HL-60 (cell line): Measurements from ENCODE around the gene TPST1.

Source experiments
- DNase-seq, 2 experiments: peaks; one replicate each; pipeline ENCODE4 v3.0.0-alpha.2; 2010 to 2020; ENCODE audit warnings: low read depth in 1 of 2, low spot score in 1 of 2
- H3K27ac ChIP-seq: fragments of 250-450 bp; sonication (Bioruptor Pico); replicated peaks from 2 replicates; pipeline ENCODE4 v1.5.1; 2020; ENCODE audit warnings: mild to moderate bottlenecking, moderate library complexity
- H3K27me3 ChIP-seq: fragments of 250-450 bp; sonication (Bioruptor Pico); 2 replicates; pipeline ENCODE4 v1.5.1; 2021; ENCODE audit warnings: mild to moderate bottlenecking, moderate library complexity; ENCODE audit not compliant: insufficient read depth, poor library complexity, severe bottlenecking
- H3K4me3 ChIP-seq: replicated peaks from 2 replicates; pipeline ENCODE4 v1.5.1; 2011; ENCODE audit warnings: mild to moderate bottlenecking, control low read depth, low read length; ENCODE audit not compliant: insufficient read depth
- GABPA ChIP-seq: IDR thresholded peaks from 2 replicates; pipeline ENCODE4 v1.6.1; 2012; ENCODE audit warnings: low read depth
- POLR2AphosphoS5 ChIP-seq: IDR thresholded peaks from 2 replicates; pipeline ENCODE4 v1.6.1; 2012; ENCODE audit warnings: low read depth
- SPI1 ChIP-seq: IDR thresholded peaks from 2 replicates; pipeline ENCODE4 v1.6.1; 2012; ENCODE audit warnings: low read depth, mild to moderate bottlenecking, borderline replicate concordance
- TF ChIP-seq, protein P1 (sequence below): IDR thresholded peaks from one replicate; pipeline ENCODE4 v1.5.1; 2011; ENCODE audit warnings: low read length, control low read depth, inconsistent platforms; ENCODE audit not compliant: insufficient read depth
- TF ChIP-seq, protein P2 (sequence below): IDR thresholded peaks from 2 replicates; pipeline ENCODE4 v1.6.1; 2012; ENCODE audit warnings: low read depth; ENCODE audit not compliant: insufficient replicate concordance

The TPST1 gene

GRCh38 chr7:66246554-66247171, 41.5 kb downstream of the TPST1 start:
- Histone ChIP-seq H3K27ac (no peak overlapping the region), H3K4me3 (no peak overlapping the region), H3K27me3 (no peaks in the 10 kb centered on the region)
- TF ChIP-seq POLR2AphosphoS5 (no peak), SPI1 (no peak), GABPA (no peak)
- TF ChIP-seq, protein P1, sequence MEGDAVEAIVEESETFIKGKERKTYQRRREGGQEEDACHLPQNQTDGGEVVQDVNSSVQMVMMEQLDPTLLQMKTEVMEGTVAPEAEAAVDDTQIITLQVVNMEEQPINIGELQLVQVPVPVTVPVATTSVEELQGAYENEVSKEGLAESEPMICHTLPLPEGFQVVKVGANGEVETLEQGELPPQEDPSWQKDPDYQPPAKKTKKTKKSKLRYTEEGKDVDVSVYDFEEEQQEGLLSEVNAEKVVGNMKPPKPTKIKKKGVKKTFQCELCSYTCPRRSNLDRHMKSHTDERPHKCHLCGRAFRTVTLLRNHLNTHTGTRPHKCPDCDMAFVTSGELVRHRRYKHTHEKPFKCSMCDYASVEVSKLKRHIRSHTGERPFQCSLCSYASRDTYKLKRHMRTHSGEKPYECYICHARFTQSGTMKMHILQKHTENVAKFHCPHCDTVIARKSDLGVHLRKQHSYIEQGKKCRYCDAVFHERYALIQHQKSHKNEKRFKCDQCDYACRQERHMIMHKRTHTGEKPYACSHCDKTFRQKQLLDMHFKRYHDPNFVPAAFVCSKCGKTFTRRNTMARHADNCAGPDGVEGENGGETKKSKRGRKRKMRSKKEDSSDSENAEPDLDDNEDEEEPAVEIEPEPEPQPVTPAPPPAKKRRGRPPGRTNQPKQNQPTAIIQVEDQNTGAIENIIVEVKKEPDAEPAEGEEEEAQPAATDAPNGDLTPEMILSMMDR = no peak
- TF ChIP-seq, protein P2, sequence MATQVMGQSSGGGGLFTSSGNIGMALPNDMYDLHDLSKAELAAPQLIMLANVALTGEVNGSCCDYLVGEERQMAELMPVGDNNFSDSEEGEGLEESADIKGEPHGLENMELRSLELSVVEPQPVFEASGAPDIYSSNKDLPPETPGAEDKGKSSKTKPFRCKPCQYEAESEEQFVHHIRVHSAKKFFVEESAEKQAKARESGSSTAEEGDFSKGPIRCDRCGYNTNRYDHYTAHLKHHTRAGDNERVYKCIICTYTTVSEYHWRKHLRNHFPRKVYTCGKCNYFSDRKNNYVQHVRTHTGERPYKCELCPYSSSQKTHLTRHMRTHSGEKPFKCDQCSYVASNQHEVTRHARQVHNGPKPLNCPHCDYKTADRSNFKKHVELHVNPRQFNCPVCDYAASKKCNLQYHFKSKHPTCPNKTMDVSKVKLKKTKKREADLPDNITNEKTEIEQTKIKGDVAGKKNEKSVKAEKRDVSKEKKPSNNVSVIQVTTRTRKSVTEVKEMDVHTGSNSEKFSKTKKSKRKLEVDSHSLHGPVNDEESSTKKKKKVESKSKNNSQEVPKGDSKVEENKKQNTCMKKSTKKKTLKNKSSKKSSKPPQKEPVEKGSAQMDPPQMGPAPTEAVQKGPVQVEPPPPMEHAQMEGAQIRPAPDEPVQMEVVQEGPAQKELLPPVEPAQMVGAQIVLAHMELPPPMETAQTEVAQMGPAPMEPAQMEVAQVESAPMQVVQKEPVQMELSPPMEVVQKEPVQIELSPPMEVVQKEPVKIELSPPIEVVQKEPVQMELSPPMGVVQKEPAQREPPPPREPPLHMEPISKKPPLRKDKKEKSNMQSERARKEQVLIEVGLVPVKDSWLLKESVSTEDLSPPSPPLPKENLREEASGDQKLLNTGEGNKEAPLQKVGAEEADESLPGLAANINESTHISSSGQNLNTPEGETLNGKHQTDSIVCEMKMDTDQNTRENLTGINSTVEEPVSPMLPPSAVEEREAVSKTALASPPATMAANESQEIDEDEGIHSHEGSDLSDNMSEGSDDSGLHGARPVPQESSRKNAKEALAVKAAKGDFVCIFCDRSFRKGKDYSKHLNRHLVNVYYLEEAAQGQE = no peak
- no peak for DNase-seq

DNA sequence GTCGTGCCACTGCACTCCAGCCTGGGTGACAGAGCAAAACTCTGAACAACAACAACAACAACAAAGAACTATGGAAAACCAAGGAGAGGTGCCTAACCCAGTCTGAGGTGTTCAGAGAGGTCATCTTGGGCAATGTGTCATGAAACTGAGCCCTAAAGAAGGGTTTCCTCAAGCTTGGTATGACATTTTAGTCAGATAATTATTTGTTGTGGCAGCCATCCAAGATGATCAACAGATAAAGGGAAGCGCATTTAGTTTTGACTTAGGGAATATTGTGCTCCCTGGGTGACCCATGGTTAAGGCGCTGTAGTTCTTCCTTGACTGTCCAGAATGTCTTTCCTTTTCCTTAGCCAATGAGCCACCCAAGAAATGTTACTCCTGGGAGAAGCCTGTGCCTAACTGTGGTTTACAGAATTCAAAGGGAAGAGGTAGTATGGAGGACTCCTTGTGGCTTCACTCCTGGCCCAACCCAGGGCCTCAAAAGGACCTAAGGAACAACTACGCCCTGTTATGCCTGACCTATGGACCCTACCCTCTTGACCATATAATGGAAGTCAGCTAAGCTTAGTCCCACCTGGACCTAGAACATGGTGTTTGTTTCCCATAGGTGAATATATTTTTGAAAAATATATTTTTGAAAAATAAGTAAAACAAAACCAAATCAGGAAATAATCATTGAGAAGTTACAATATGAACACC, 42.4 kb downstream of the TPST1 start:
- H3K4me3 ChIP-seq = no peak overlapping the region
- H3K27me3 ChIP-seq = no peaks in the 10 kb centered on the region
- no peak for DNase-seq
- no peak overlapping the region for H3K27ac ChIP-seq
- TF ChIP-seq, protein P2 = no peak
- no peak for TF ChIP-seq SPI1
- TF ChIP-seq POLR2AphosphoS5 = no peak
- TF ChIP-seq, protein P1 = no peak
- no peak for TF ChIP-seq GABPA

DNA sequence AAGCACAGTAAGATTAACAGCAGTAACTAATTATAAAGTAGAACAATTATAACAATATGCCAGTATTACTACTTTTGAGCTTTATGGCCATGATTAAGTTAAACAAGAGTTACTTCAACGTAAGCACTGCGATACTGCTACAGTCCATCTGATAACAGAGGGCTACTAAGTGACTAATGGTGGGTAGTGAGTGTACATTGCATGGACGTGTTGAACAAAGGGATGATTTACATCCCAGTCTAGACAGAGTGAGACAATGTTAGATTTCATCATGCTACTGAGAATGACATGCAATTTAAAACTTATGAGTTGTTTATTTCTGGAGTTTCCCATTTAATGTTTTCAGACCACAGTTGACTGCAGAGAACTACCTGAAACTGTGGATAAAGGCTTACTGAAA, 45.6 kb downstream of the TPST1 start:
- Histone ChIP-seq H3K27me3 (no peaks in the 10 kb centered on the region), H3K27ac (no peak overlapping the region), H3K4me3 (no peak overlapping the region)
- no peak for DNase-seq
- TF ChIP-seq, protein P2 = no peak
- no peak for TF ChIP-seq GABPA
